LNCaP clone FGC (cell line): ENCODE data around the gene DEDD2.

Experiments
- DNase-seq: peaks from one replicate; pipeline ENCODE4 v3.0.0-alpha.2; 2011; ENCODE audit warnings: low read depth
- H3K4me3 ChIP-seq: 2 replicates; pipeline ENCODE4 v1.5.1; 2011; ENCODE audit warnings: mild to moderate bottlenecking, low read depth, low read length, control low read depth
- TF ChIP-seq, protein P1 (sequence below): IDR thresholded peaks from 2 replicates; pipeline ENCODE4 v1.5.1; 2012; ENCODE audit warnings: mild to moderate bottlenecking; ENCODE audit not compliant: control insufficient read depth, insufficient read depth; ENCODE audit errors: extremely low read depth

The DEDD2 gene

GRCh38 chr19:42185277-42185676, 32.2 kb downstream of the DEDD2 start:
- no peak for DNase-seq
- no peak overlapping the region for H3K4me3 ChIP-seq
- TF ChIP-seq, protein P1, sequence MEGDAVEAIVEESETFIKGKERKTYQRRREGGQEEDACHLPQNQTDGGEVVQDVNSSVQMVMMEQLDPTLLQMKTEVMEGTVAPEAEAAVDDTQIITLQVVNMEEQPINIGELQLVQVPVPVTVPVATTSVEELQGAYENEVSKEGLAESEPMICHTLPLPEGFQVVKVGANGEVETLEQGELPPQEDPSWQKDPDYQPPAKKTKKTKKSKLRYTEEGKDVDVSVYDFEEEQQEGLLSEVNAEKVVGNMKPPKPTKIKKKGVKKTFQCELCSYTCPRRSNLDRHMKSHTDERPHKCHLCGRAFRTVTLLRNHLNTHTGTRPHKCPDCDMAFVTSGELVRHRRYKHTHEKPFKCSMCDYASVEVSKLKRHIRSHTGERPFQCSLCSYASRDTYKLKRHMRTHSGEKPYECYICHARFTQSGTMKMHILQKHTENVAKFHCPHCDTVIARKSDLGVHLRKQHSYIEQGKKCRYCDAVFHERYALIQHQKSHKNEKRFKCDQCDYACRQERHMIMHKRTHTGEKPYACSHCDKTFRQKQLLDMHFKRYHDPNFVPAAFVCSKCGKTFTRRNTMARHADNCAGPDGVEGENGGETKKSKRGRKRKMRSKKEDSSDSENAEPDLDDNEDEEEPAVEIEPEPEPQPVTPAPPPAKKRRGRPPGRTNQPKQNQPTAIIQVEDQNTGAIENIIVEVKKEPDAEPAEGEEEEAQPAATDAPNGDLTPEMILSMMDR: no peak

GRCh38 chr19:42184401-42184861, 33.0 kb downstream of the DEDD2 start:
- no peak for DNase-seq
- TF ChIP-seq, protein P1: peak; percentile 62
- no peak overlapping the region for H3K4me3 ChIP-seq

- TF ChIP-seq, protein P1: no peak
Measured at GRCh38 chr19:42178791-42179674, 38.4 kb downstream of the DEDD2 start.

GRCh38 chr19:42177686-42178019, 39.8 kb downstream of the DEDD2 start:
- no peak for DNase-seq
- no peak overlapping the region for H3K4me3 ChIP-seq
- TF ChIP-seq, protein P1: no peak

More at GRCh38 chr19:42178791-42179674, 38.4 kb downstream of the DEDD2 start:
- DNase-seq: no peak
- H3K4me3 ChIP-seq: no peak overlapping the region

- TF ChIP-seq, protein P1: peak; percentile 57
- DNase-seq: no peak
- H3K4me3 ChIP-seq: no peak overlapping the region
Measured at GRCh38 chr19:42176990-42177685, 40.3 kb downstream of the DEDD2 start.

- peak overlapping the region; percentile 26; the same call in 1 of the 2 replicates for H3K4me3 ChIP-seq
- TF ChIP-seq, protein P1: no peak
- no peak for DNase-seq
Measured at GRCh38 chr19:42176649-42176989, 40.9 kb downstream of the DEDD2 start.
